HTR-8/SVneo (cell line): ENCODE measurements around the gene SGF29.
"Not testable (repeated sequence)": the region's sequence is repeated elsewhere in the genome, so short reads cannot be mapped to it uniquely, and the experiment has no call there.

Experiments used
- DNase-seq: peaks from one replicate; pipeline ENCODE4 v3.0.0; 2011; ENCODE audit warnings: low spot score, mixed read lengths; ENCODE audit not compliant: insufficient read length
- FAIRE-seq: peaks from 2 replicates; lab custom pipeline; 2011; peaks lifted over from hg19 to GRCh38; lab: Jason Lieb, UNC

Gene SGF29

GRCh38 chr16:28558456-28558855, 4.7 kb downstream of the SGF29 start:
- no peak for DNase-seq

GRCh38 chr16:28561557-28562187, 8.0 kb downstream of the SGF29 start:
- DNase-seq (no peak), FAIRE-seq (no peak)

More at GRCh38 chr16:28558456-28558855, 4.7 kb downstream of the SGF29 start:
- no peak for FAIRE-seq

- no peak for DNase-seq
- no peak for FAIRE-seq
Measured at GRCh38 chr16:28562199-28562598, 8.5 kb downstream of the SGF29 start.

GRCh38 chr16:28563218-28563617, 9.5 kb downstream of the SGF29 start:
- FAIRE-seq (no peak), DNase-seq (no peak)

- DNase-seq, FAIRE-seq: not testable (repeated sequence)
Measured at GRCh38 chr16:28566233-28566925, 12.7 kb downstream of the SGF29 start.

- FAIRE-seq (no peak), DNase-seq (no peak)
Measured at GRCh38 chr16:28567292-28567691, 13.6 kb downstream of the SGF29 start.

GRCh38 chr16:28569021-28569420, 15.3 kb downstream of the SGF29 start:
- DNase-seq (no peak), FAIRE-seq (no peak)

GRCh38 chr16:28569968-28570752, 16.4 kb downstream of the SGF29 start:
- no peak for DNase-seq
- no peak for FAIRE-seq

- DNase-seq, result no peak
- FAIRE-seq, result no peak
Measured at GRCh38 chr16:28572696-28573510, 19.2 kb downstream of the SGF29 start.

- no peak for FAIRE-seq
Measured at GRCh38 chr16:28573738-28574718, 20.3 kb downstream of the SGF29 start.

GRCh38 chr16:28574925-28575324, 21.2 kb downstream of the SGF29 start:
- FAIRE-seq (no peak), DNase-seq (no peak)

More at GRCh38 chr16:28573738-28574718, 20.3 kb downstream of the SGF29 start:
- no peak for DNase-seq

- DNase-seq (no peak), FAIRE-seq (no peak)
Measured at GRCh38 chr16:28575446-28576109, 21.9 kb downstream of the SGF29 start.

- no peak for DNase-seq
- FAIRE-seq, result no peak
Measured at GRCh38 chr16:28580726-28581315, 27.1 kb downstream of the SGF29 start.

GRCh38 chr16:28585674-28586073, 32.0 kb downstream of the SGF29 start:
- no peak for DNase-seq
- no peak for FAIRE-seq

- DNase-seq (no peak), FAIRE-seq (no peak)
Measured at GRCh38 chr16:28586466-28586865, 32.7 kb downstream of the SGF29 start.

GRCh38 chr16:28587386-28587785, 33.7 kb downstream of the SGF29 start:
- DNase-seq, result peak; percentile 54

GRCh38 chr16:28589069-28589468, 35.3 kb downstream of the SGF29 start:
- no peak for DNase-seq
- no peak for FAIRE-seq

More at GRCh38 chr16:28587386-28587785, 33.7 kb downstream of the SGF29 start:
- no peak for FAIRE-seq

GRCh38 chr16:28589930-28590329, 36.2 kb downstream of the SGF29 start:
- FAIRE-seq (no peak), DNase-seq (no peak)
